Cardiac fibroblast (primary cell): Measurements from ENCODE around the gene TBC1D1.

Experiments
- DNase-seq, 2 donors: peaks; one replicate each; pipeline versions ENCODE4 v3.0.0 to v3.0.0-alpha.2; 2010; ENCODE audit warnings: low read depth in 2 of 2
- H3K4me3 ChIP-seq, 2 donors: replicated peaks in 1 of 2; 1 replicate in 1 of 2; 2 replicates in 1 of 2; pipeline ENCODE4 v1.5.1; 2011; ENCODE audit warnings: low read depth in 2 of 2, low read length in 2 of 2, mild to moderate bottlenecking in 2 of 2, moderate library complexity in 1 of 2
- CTCF ChIP-seq: IDR thresholded peaks from one replicate; pipeline ENCODE4 v1.5.1; 2011; ENCODE audit warnings: low read depth, mild to moderate bottlenecking, low read length, inconsistent platforms

Gene TBC1D1

GRCh38 chr4:38036548-38036947 lies 145.7 kb downstream of the TBC1D1 start:
- no peak for TF ChIP-seq CTCF
- no peak for DNase-seq
- H3K4me3 ChIP-seq: no peak overlapping the region

- no peak overlapping the region for H3K4me3 ChIP-seq
- no peak for DNase-seq
- TF ChIP-seq CTCF: no peak
These were observed 146.7 kb downstream of the TBC1D1 start for GRCh38 chr4:38037612-38038011.

- H3K4me3 ChIP-seq: no peak overlapping the region
- TF ChIP-seq CTCF: no peak
- DNase-seq: no peak
These were observed 149.7 kb downstream of the TBC1D1 start for GRCh38 chr4:38040619-38041018.

- TF ChIP-seq CTCF: no peak
- H3K4me3 ChIP-seq: no peak overlapping the region
- DNase-seq: no peak
These were observed 153.2 kb downstream of the TBC1D1 start for GRCh38 chr4:38044060-38044459.

- DNase-seq: no peak
- H3K4me3 ChIP-seq: no peak overlapping the region
- no peak for TF ChIP-seq CTCF
These were observed 154.6 kb downstream of the TBC1D1 start for GRCh38 chr4:38045289-38045988.

GRCh38 chr4:38046727-38047489 lies 156.0 kb downstream of the TBC1D1 start:
- DNase-seq: peak in 1 of 2 donors; percentile 52
- no peak overlapping the region for H3K4me3 ChIP-seq
- TF ChIP-seq CTCF: no peak
